Immature natural killer cell (primary cell): ENCODE results near the gene SLC18A3. TPM values are rescaled to one million over a fixed set of nuclear protein-coding genes. Genes with fewer than 3 reads are reported as not detected.

Experiments
- DNase-seq, 3 donors: peaks; one replicate each; pipeline ENCODE4 v3.0.0; 2022; ENCODE audit warnings: mixed read lengths in 1 of 3
- H3K27ac Mint-ChIP-seq, 6 donors: one replicate each; pipeline ENCODE4 v1.8.0; 2020; ENCODE audit warnings: mixed read lengths in 6 of 6, mild to moderate bottlenecking in 5 of 6, inconsistent platforms in 4 of 6, moderate library complexity in 3 of 6
- H3K27me3 Mint-ChIP-seq, 3 donors: one replicate each; pipeline ENCODE4 v1.8.0; 2020 to 2021; ENCODE audit warnings: low read depth in 3 of 3, mild to moderate bottlenecking in 3 of 3, mixed read lengths in 3 of 3, moderate library complexity in 3 of 3, inconsistent platforms in 1 of 3
- H3K36me3 Mint-ChIP-seq, 3 donors: one replicate each; pipeline ENCODE4 v1.8.0; 2020; ENCODE audit warnings: mixed read lengths in 3 of 3, inconsistent platforms in 2 of 3, mild to moderate bottlenecking in 2 of 3
- H3K4me1 Mint-ChIP-seq, 2 donors: one replicate each; pipeline ENCODE4 v1.8.0; 2020; ENCODE audit warnings: inconsistent platforms in 2 of 2, mild to moderate bottlenecking in 2 of 2, mixed read lengths in 2 of 2, moderate library complexity in 1 of 2
- H3K4me3 Mint-ChIP-seq, 5 donors: one replicate each; pipeline ENCODE4 v1.8.0; 2020; ENCODE audit warnings: mild to moderate bottlenecking in 5 of 5, mixed read lengths in 5 of 5, inconsistent platforms in 3 of 5, moderate library complexity in 3 of 5
- H3K9me3 Mint-ChIP-seq, 6 donors: one replicate each; pipeline ENCODE4 v1.8.0; 2020; ENCODE audit warnings: mild to moderate bottlenecking in 6 of 6, mixed read lengths in 6 of 6, inconsistent platforms in 4 of 6, moderate library complexity in 3 of 6
- polyA plus RNA-seq, 3 donors: library from polyadenylated mRNA; unstranded; fragments of 300-500 nt; fragmentation: Illumina TruSeq; gene quantifications; one replicate each; pipeline ENCODE4 v1.2.3, GENCODE V29; 2021

The SLC18A3 gene
- polyA plus RNA-seq, 3 donors from 2014 or later = not detected

- no peak for DNase-seq
- Mint-ChIP-seq H3K4me3 (no peak overlapping the region), H3K4me1 (no peaks in the 10 kb centered on the region), H3K9me3 (peaks cover 0 to 2% (median 0%) of the 10 kb centered on the region in 6 donors), H3K27ac (no peak overlapping the region), H3K27me3 (peaks cover 0 to 3% (median 1%) of the 10 kb centered on the region in 3 donors), H3K36me3 (no peaks in the 10 kb centered on the region)
Observed at GRCh38 chr10:49633327-49634068, 23.4 kb downstream of the SLC18A3 start.

DNA sequence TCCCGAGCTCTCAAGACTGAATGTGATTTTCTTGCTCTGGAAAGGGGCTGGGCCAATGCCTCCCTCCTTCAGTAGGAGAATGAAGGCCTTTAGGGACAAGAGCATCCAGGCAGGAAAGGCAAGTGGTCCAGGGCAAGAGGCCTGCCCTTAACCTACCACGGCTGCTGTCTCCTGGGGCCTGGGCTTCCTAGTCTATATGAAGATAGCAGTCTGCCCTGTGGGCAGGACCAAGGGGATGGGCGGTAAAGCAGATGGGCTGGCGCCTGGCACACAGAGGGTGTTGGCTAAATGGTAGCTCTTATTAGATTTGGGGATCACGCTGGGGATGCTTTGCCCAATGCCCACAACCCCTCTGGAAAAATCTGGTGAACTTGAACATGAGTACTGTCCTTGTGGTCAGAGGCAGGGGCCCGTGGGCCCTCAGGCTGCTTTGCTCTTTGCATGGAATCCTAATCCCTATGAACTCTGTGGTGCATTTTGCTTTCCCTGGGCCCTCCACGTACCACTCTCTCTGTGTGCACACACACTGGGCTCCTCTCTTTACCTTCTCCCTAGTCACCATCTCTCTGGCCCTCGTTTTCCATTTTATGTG, 24.1 kb downstream of the SLC18A3 start:
- H3K27me3 Mint-ChIP-seq = peaks cover 0 to 3% (median 1%) of the 10 kb centered on the region in 3 donors
- H3K4me1 Mint-ChIP-seq = no peaks in the 10 kb centered on the region
- no peak overlapping the region for H3K27ac Mint-ChIP-seq
- no peaks in the 10 kb centered on the region for H3K36me3 Mint-ChIP-seq
- DNase-seq = no peak
- peaks cover 0 to 2% (median 0%) of the 10 kb centered on the region in 6 donors for H3K9me3 Mint-ChIP-seq
- no peak overlapping the region for H3K4me3 Mint-ChIP-seq

DNA sequence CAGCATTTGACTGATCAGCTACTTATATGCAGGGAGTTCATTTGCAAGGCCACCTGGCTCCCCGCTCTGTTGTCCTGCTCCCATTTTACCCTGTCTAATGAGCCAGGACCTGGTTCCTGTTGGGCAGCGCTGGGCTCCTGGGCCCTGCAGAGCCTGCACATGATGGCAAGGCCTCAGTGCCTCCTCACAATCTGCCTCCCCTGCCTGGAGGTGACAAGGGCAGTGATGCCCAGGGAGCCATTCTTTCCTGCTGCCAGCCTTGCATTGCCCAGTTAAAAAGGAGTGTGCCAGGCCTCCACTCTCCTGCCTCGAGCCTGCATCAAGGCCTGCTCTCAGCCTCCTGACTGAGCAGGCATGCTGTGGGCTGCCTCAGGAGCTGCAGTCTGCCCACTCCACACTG, 32.2 kb downstream of the SLC18A3 start:
- H3K36me3 Mint-ChIP-seq = no peaks in the 10 kb centered on the region
- H3K27me3 Mint-ChIP-seq = peaks cover 2 to 5% (median 4%) of the 10 kb centered on the region in 3 donors
- no peak overlapping the region for H3K27ac Mint-ChIP-seq

GRCh38 chr10:49643241-49644034, 33.3 kb downstream of the SLC18A3 start:
- Mint-ChIP-seq H3K4me3 (no peak overlapping the region), H3K27ac (no peak overlapping the region), H3K4me1 (no peaks in the 10 kb centered on the region), H3K36me3 (no peaks in the 10 kb centered on the region), H3K9me3 (no peaks in the 10 kb centered on the region), H3K27me3 (peaks cover 2 to 4% (median 2%) of the 10 kb centered on the region in 3 donors)
- no peak for DNase-seq

More for the DNA sequence above, 32.2 kb downstream of the SLC18A3 start:
- Mint-ChIP-seq H3K4me1 (no peaks in the 10 kb centered on the region), H3K4me3 (no peak overlapping the region), H3K9me3 (no peaks in the 10 kb centered on the region)
- no peak for DNase-seq

GRCh38 chr10:49644035-49644646, 34.0 kb downstream of the SLC18A3 start:
- H3K9me3 Mint-ChIP-seq = no peaks in the 10 kb centered on the region
- no peak for DNase-seq
- no peak overlapping the region for H3K27ac Mint-ChIP-seq
- H3K4me1 Mint-ChIP-seq = no peaks in the 10 kb centered on the region
- no peaks in the 10 kb centered on the region for H3K36me3 Mint-ChIP-seq
- no peak overlapping the region for H3K4me3 Mint-ChIP-seq
- peaks cover 2 to 4% (median 2%) of the 10 kb centered on the region in 3 donors for H3K27me3 Mint-ChIP-seq

DNA sequence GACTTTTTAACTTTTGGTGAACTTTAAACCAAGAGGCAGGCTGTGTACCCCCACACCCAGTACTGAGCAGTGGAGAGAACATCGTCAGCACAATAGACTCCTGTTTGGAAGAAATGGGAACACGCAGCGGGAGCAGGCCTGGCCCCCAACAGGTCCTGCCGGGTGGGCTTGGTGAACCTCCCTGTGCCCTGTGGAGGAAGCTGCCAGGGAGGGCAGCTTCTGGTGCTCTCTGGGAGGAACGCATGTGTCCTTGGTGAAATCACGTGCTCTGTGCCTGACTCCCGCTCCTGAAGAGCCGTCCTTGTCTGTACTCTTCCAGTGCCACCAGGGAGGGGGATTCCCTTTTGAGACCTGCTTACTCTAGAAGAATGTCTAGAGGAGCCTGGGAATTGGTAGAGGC, 35.3 kb downstream of the SLC18A3 start:
- Mint-ChIP-seq H3K9me3 (no peaks in the 10 kb centered on the region), H3K4me3 (no peak overlapping the region), H3K36me3 (no peaks in the 10 kb centered on the region), H3K27me3 (peaks cover 1 to 2% (median 2%) of the 10 kb centered on the region in 3 donors), H3K27ac (no peak overlapping the region), H3K4me1 (no peaks in the 10 kb centered on the region)
- DNase-seq = no peak

GRCh38 chr10:49645871-49646870, 36.1 kb downstream of the SLC18A3 start:
- no peaks in the 10 kb centered on the region for H3K36me3 Mint-ChIP-seq
- DNase-seq = no peak
- H3K9me3 Mint-ChIP-seq = no peaks in the 10 kb centered on the region
- peaks cover 0 to 2% (median 2%) of the 10 kb centered on the region in 3 donors for H3K27me3 Mint-ChIP-seq
- H3K4me3 Mint-ChIP-seq = no peak overlapping the region
- H3K4me1 Mint-ChIP-seq = no peaks in the 10 kb centered on the region
- no peak overlapping the region for H3K27ac Mint-ChIP-seq

DNA sequence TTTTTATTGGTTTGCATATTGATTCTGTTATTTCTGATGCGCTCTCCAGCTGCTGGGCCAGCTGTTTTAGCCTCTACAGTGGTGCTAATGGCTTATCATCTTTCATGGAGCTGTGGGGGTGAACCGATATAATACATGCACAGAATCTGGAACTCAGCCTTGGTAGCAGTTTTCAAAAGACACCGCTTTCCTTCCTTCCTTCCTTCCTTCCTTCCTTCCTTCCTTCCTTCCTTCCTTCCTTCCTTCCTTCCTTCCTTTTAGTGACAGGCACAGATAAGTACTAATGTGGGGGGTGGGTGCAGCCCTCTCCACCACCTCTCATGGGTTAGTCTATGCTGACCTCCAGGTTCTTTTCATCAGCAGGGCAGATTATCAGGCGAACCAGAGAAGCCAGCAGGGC, 37.4 kb downstream of the SLC18A3 start:
- H3K4me3 Mint-ChIP-seq = no peak overlapping the region
- no peaks in the 10 kb centered on the region for H3K36me3 Mint-ChIP-seq

DNA sequence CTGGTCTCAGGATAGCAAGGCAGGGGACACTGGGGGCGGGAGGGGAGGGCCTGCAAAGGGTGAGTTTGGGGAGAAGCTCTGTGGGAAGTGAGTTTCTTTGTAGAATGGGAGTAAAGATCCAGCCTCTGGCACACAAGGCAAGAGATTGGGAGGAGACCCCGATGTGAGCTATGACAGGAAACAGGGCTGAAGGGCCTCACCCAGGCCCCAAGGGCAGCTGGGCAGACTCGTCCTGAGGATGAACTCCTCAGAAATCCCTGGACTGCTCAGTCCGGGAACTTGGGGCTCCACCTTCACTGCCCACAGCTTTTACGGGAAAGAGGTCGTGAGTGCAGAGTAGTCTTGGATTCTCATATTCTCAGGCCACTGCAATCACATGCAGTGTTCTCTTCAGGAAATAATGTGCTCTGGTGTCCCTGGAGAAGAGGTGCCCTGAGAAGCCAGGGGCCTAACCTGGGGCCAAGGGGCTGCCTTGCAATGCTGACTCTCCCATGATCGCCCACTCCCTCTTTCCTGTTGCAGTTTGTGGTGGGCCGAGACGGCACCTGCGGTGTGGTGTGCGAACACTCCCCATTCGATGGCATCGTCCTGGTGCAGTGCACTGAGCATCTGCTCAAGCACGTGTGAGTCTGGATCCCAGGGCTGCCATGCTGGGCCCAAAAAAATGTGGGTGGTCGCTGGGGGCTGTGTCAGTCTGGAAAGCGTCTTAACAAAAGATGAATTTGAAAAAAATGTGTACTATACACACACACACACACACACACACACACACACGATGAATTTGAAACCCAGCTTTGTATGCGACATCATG, 38.1 kb downstream of the SLC18A3 start:
- Mint-ChIP-seq H3K9me3 (no peaks in the 10 kb centered on the region), H3K36me3 (no peaks in the 10 kb centered on the region), H3K4me1 (no peaks in the 10 kb centered on the region), H3K4me3 (no peak overlapping the region), H3K27me3 (peaks cover 0 to 6% (median 2%) of the 10 kb centered on the region in 3 donors), H3K27ac (no peak overlapping the region)
- no peak for DNase-seq

More for the DNA sequence above, 37.4 kb downstream of the SLC18A3 start:
- H3K27ac Mint-ChIP-seq = no peak overlapping the region
- H3K9me3 Mint-ChIP-seq = no peaks in the 10 kb centered on the region
- peaks cover 0 to 2% (median 2%) of the 10 kb centered on the region in 3 donors for H3K27me3 Mint-ChIP-seq
- no peak for DNase-seq
- no peaks in the 10 kb centered on the region for H3K4me1 Mint-ChIP-seq

- no peaks in the 10 kb centered on the region for H3K36me3 Mint-ChIP-seq
- H3K4me1 Mint-ChIP-seq = no peaks in the 10 kb centered on the region
- no peak overlapping the region for H3K4me3 Mint-ChIP-seq
- no peaks in the 10 kb centered on the region for H3K9me3 Mint-ChIP-seq
- no peak for DNase-seq
- H3K27me3 Mint-ChIP-seq = peaks cover 2 to 7% (median 2%) of the 10 kb centered on the region in 3 donors
- no peak overlapping the region for H3K27ac Mint-ChIP-seq
Observed at GRCh38 chr10:49649294-49649693, 39.2 kb downstream of the SLC18A3 start.

DNA sequence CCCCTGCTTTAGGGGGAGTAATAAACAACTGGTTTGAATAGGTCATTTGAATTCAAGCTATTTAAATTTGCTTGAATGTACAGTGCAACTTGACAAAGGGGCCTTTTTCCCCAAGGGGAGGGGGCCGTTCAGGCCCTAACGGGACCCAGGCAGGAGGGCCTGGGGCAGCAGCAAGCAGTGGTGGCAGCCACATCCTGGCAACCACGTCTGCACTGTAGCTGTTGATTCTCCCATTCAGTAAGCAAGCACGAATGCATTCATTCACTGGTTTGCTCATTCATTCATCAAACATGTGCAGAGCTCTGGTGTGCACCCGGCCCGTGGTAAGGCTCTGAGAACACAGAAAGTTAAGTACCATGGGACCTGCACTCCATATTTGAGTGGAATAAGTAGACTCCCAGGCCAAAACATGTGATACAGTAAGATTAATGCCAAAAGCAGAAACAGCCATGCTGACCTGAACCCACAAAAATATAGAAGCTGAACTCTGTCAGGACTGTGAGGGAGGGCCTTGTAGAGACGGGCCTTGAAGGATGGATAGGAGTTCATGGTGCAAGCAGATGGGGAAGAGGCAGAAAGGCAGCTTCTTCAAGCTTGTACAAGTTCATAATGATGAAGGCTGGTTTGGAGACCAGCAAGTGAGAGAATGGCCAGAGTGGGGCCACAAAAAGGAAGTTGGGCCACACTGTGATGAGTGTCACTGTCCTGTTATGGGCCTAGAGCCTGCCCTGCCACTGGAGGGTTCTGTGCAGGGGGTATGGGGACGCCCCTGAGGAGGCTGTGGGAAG, 40.0 kb downstream of the SLC18A3 start:
- Mint-ChIP-seq H3K27me3 (peaks cover 0 to 7% (median 2%) of the 10 kb centered on the region in 3 donors), H3K36me3 (no peaks in the 10 kb centered on the region), H3K27ac (no peak overlapping the region), H3K9me3 (no peaks in the 10 kb centered on the region), H3K4me1 (no peaks in the 10 kb centered on the region), H3K4me3 (no peak overlapping the region)
- no peak for DNase-seq

- Mint-ChIP-seq H3K4me1 (no peaks in the 10 kb centered on the region), H3K4me3 (no peak overlapping the region), H3K36me3 (no peaks in the 10 kb centered on the region), H3K27me3 (peaks cover 0 to 7% (median 2%) of the 10 kb centered on the region in 3 donors), H3K27ac (no peak overlapping the region), H3K9me3 (no peaks in the 10 kb centered on the region)
- DNase-seq = no peak
Observed at GRCh38 chr10:49650724-49651034, 40.6 kb downstream of the SLC18A3 start.
